ENCODE results near the gene KAT2B. TPM values are rescaled to one million over a fixed set of nuclear protein-coding genes. Genes with fewer than 3 reads are reported as not detected.

KAT2B gene
- polyA plus RNA-seq, 1 donor from 2014 or later, result 14.2 TPM

- Histone ChIP-seq H2AFZ (ENCODE audit: low read depth, low read length) (no peak overlapping the region), H4K20me1 (ENCODE audit: insufficient read depth) (no peaks in the 10 kb centered on the region), H3K9me2 (ENCODE audit: insufficient read depth, low read length) (no peaks in the 10 kb centered on the region), H3K79me2 (replicated peaks; ENCODE audit: insufficient read depth, low read length) (no peaks in the 10 kb centered on the region), H3K27ac (ENCODE audit: low read length) (no peak overlapping the region), H3K36me3 (ENCODE audit: insufficient read depth, low read length) (peaks cover 6% of the 10 kb centered on the region), H3F3A (ENCODE audit: insufficient read depth, low read length, poor library complexity, severe bottlenecking) (no peaks in the 10 kb centered on the region), H3K27me3 (ENCODE audit: insufficient read depth, low read depth, low read length) (no peaks in the 10 kb centered on the region), H3K4me3 (ENCODE audit: low read length) (no peak overlapping the region), H3K4me2 (ENCODE audit: low read length) (no peak overlapping the region), H3K9me3 (ENCODE audit: low read length) (no peaks in the 10 kb centered on the region), H3K9ac (ENCODE audit: low read length) (no peak overlapping the region)
- TF ChIP-seq REST (IDR thresholded peaks at IDR 0.05; ENCODE audit: borderline replicate concordance) (no peak), MXI1 (conservative IDR thresholded peaks at IDR 0.05; ENCODE audit: poor library complexity, severe bottlenecking) (no peak), POLR2AphosphoS5 (IDR thresholded peaks at IDR 0.05) (no peak), CTCF (IDR thresholded peaks at IDR 0.05; ENCODE audit: poor library complexity, severe bottlenecking) (no peak), EZH2 (IDR thresholded peaks at IDR 0.05; ENCODE audit: borderline replicate concordance, insufficient read depth, low read length, poor library complexity, severe bottlenecking) (no peak), EP300 (conservative IDR thresholded peaks at IDR 0.05; ENCODE audit: poor library complexity, severe bottlenecking) (no peak), SMC3 (conservative IDR thresholded peaks at IDR 0.05; ENCODE audit: poor library complexity) (no peak), RAD21 (conservative IDR thresholded peaks at IDR 0.05) (no peak), TAF1 (IDR thresholded peaks at IDR 0.05; ENCODE audit: low read depth) (no peak)
Measured at GRCh38 chr3:20091331-20092047, 51.2 kb downstream of the KAT2B start.

- no peaks in the 10 kb centered on the region for H4K20me1 ChIP-seq (ENCODE audit: insufficient read depth)
- no peak overlapping the region for H3K27ac ChIP-seq (ENCODE audit: low read length)
- H3K27me3 ChIP-seq (ENCODE audit: insufficient read depth, low read depth, low read length), result no peaks in the 10 kb centered on the region
- H3K79me2 ChIP-seq (replicated peaks; ENCODE audit: insufficient read depth, low read length), result no peaks in the 10 kb centered on the region
- no peak overlapping the region for H3K4me2 ChIP-seq (ENCODE audit: low read length)
- TF ChIP-seq EZH2 (IDR thresholded peaks at IDR 0.05; ENCODE audit: borderline replicate concordance, insufficient read depth, low read length, poor library complexity, severe bottlenecking), result no peak
- no peak for TF ChIP-seq SMC3 (conservative IDR thresholded peaks at IDR 0.05; ENCODE audit: poor library complexity)
- peaks cover 6% of the 10 kb centered on the region for H3K36me3 ChIP-seq (ENCODE audit: insufficient read depth, low read length)
- H3K4me3 ChIP-seq (ENCODE audit: low read length), result no peak overlapping the region
- H3K9me2 ChIP-seq (ENCODE audit: insufficient read depth, low read length), result no peaks in the 10 kb centered on the region
- no peak overlapping the region for H2AFZ ChIP-seq (ENCODE audit: low read depth, low read length)
- H3K9me3 ChIP-seq (ENCODE audit: low read length), result no peaks in the 10 kb centered on the region
- H3K9ac ChIP-seq (ENCODE audit: low read length), result no peak overlapping the region
- H3F3A ChIP-seq (ENCODE audit: insufficient read depth, low read length, poor library complexity, severe bottlenecking), result no peaks in the 10 kb centered on the region
Measured at GRCh38 chr3:20095470-20095869, 55.2 kb downstream of the KAT2B start.

All from neural cell (in vitro differentiated cells).